GM19467 (cell line): ENCODE data around the gene CHRND.

Source experiments
- ATAC-seq: cut with Tn5 transposase; IDR thresholded peaks from one replicate; pipeline ENCODE4 v1.9.1; 2021; ENCODE audit warnings: mild to moderate bottlenecking, moderate library complexity; ENCODE audit not compliant: unreplicated experiment

CHRND gene

DNA sequence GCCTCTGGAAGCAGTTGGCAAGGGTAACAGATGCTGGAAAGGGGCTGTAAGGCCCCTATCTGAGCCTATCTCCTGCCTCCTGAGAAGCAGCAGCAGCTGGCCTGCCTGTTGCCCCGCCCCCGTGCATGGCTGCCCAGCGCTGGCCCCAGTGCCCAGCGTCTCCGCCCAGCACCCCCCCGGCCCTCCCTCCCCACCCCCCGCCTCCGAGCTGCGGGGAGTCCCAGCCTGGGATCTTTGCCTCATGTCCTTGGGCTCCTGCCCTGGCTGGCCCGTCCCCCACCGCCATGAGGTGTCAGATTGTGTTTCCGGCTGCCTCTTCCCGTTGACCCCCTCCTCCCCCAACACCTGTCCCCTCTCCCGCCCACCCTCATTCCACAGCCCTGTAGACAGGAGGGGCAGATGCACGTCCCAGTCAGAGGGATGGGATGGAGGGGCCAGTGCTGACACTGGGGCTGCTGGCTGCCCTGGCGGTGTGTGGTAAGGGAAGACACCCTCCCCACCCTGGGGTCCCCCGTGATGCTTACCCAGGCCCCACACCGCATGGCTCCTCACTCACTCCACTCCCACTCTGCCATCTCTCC is at the start of gene CHRND:
Gene CHRND, plus strand, starts transcription at position 370 of the 581 bp plus-strand sequence. Its CDS starts 56 bp downstream, at position 426.
- ATAC-seq = no peak

DNA sequence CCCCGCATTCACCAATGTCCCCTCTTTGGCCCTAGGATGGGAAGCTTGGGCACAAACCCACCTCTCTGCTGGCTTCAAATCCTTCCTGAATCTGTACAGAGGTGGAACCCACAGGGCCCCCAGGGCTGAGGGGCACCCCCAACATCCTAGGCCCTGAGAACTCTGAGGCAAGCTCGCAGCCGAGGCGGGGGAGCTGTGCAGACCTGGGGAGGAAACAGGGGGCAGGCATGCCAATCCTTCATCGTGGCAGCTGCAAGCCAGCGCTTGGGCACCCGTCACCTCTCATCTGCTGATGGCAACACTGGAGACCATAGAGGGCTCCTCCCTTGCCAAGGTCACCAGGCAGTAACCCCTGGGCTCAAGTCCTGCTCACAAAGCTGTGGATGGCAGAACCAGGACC is 49.2 kb upstream of the CHRND start:
- no peak for ATAC-seq

DNA sequence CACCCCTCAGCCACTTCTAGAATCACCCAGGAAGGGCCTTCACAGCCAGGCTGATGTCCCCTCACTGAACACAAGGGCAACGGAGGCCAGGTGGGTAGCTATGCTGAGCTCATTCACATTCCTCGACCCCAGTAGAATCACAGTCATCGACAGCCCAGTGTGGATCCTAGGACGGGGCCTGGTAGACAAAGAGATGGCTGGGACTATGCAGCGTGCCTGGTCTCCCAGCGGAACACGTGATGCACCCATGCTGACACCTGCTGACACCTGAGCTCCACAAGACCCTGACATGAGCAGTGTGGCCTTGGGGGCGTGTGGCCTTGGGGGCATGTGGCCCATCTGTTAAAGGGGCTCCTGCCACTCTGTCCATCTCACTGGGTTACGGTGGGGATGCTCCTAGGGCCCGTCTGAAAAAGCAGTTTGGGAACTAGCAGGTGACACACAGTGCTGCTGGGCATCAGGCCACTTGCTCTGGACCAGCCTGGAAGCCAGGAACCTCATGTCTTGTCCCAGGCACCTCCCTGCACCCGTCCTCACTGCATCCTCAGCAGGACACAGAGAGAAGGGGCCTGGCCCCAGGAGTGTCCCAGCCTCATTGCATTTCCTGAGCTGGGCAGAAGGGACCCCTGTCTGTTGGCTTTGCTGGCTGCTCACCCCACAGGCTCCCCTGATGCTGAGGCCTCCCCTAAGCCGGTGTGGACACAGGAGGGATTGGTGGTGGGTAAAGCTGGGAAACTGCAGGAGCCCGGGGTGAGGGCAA is 48.0 kb upstream of the CHRND start:
- ATAC-seq = no peak

DNA sequence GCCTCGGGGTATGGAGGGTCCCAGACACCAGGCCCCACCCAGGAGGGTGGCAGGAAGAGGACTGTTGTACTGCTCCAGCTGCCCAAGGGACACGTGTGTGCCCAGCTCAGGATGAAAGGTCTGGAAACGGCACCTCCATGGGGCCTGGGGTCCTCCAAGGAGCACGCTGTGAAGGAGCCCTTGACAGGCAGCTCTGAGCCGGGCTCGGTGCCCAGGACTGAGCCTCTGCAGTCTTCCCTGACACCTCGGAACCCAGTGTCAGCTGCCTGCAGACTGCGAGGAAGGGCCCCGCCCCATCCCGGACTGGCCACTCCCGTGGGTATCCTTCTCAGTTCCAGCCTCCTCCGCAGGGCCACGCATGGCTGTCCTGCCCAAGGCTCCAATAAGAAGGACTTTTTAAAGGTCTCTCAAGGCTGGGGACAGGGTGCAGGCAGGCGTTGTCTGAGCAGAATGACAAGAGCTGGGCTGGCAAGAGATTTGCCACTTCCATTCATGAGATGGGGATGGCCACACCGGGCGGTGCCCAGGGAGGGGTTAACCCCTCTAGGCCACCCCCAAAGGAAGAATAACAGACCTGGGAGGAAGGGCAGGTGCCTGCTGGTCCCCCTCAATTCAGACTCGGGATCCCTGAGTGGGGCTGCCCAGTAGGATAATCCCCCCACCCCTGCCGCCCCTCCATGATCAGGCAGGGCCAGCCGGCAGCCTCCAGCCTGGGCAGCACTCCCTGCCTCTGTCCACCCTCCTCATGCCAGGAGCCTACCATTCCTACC is 47.2 kb upstream of the CHRND start:
- ATAC-seq = no peak

DNA sequence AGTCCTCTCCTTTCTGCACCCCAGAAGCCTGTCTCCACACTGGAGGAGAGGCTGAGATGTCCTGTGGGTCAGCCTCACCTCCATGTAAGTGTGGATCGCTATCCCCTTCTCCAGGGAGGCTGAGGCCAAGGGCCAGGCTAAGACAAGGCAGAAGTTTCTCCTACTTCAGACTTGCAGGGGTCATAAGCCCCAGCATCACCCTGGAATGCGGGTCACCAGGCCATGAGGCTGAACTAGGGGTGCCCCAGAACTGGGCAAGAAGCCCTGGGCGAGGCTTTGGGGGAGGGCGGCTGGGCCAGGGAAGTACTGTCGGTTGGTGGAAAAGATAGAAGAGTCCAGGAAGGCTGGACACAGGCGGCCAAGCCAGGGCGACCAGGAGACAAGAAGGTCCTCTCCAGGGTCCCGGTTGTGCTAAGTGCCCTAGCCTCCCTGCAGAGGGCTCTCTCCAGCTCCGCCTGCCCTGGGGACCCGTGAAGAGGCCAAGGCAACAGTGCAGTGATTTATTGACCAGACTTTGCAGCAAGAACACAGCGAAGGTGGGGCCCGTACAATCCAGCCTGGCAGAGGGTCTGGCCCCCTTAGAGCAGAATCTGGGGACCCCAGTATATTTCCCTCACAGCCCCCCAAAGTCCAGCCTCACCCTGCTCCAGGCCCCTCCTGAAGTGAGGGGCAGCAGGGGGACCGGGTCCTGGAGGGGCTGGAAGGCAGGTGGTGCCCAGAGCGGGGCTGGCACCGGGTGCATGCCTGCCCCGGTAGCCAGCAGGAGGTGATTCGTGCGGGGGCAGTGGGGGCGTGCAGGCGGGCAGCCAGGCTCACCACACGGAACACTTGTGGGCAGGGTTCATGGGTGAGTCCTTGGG is 46.4 kb upstream of the CHRND start:
- ATAC-seq = no peak

DNA sequence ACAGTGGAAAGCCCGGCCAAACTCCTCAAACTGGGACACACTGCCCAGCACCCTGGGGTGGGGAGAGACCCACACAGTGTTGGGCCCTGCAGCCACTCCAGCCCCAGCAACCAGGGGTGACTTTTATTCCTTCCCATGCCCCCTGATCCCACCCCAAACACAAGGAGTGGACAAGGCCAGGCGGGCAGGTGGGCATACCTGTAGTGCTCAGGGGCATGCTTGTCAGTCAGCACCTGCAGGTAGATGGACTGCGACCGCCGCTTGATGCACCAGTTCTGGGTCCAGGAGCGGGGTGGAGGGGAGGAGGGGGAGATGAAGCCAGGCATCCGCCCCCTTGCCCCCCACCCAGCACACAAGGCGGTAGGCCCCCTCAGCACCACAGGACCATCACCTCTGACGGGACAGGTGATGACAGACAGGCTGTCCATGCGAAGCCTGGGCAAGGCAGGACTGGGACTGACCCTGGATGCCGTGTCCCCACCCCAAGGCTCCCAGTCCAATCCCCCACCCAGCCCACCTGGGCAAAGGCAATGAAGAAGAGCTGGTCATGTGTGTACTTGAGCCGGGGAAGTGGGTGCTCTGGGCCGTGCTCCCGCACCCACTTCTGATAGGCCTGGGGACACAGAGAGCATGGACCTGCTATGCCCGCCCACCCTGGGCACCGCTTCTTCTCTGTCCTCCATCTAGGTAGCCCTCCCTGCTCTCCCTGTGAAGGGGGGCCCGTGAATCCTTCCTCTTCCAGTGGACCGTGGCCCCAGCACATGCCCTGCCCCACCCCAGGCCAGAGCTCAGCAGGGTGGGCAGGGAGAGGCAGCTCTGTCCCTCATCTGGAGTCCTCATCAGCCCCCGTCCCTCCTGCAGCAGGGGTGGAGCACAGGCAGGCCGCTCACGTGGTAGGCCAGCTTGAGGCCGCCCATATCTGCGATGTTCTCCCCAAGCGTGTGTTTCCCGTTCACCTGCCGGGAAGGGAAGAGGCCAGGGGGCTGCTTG is 45.5 kb upstream of the CHRND start:
- no peak for ATAC-seq

DNA sequence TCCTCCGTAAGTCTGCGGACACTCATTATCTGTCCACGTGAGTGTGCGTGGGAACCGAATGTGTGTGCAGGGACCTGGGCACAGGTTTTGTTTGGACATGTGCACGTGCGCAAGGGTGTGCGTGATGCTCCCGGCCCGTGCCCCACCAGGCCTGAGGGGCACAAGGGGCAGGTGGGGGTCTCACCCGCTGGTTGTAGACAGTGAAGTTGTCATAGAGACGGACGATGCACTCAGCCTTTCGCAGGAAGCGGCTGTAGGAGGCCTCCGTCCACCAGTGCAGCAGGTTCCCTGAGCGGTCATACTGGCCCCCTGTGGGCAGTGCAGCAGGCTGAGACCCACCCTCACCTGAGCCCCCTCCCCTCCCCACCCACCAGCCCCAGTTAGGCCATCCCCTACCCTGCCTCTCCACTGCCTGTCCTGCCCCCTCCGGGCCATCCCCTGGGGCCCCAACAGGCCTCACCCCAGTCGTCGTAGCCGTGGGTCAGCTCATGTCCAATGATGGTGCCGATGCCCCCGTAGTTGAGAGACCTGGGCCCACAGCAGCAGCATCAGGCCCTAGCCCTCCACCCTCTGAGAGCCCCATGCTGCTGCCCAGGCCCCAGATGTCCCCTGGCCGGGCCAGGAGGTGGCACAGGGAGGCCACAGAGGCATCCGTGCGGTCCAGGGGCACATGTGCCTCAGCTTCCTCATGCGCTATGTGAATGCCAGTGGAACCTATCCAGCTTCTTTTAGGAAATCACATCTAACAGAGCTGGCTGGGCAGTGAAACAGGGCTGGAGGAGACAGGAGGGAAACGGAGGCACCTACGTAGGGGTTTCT is 44.4 kb upstream of the CHRND start:
- no peak for ATAC-seq

DNA sequence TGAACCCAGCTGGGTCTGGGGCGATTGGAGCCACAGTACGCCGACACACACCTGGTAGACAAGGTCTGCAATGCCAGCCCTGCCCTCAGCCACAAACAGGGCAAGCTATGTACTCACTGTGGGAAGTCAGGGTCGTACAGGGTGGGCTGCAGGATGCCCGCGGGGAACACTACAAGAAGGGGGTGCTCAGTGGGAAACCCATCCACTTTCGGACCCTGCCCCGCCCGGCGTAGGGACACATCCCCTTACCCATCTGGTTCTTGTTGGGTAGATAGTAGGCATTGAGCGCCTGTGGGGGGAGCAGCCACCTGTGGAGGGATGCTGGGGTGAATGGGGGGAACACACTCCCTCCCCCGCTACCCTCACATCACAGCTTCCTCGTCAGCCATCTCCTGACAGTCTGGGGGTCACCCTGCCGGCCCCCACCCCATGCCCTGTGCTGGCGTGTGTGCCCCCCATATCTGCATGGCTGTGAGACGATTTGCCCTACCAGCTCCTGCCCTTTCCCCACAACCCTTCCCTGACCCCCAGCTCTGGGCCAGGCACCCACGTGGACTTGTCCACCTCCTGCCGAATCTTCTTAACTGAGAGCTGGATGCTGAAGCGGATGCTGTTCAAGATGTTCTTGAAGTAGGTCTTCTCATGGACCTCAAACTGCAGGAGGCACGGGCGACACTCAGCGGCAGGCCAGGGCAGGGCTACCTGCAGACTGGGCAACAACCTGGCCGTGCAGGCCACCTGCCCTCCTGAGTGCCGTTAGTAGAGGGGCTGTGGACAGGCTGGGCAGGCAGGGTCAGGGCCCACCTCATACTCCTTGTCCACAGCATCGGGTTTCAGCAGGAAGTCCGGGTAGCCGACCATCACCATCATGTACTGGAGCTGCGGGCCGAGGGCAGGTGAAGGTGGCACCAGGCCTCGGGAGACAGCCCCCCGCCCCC is 43.4 kb upstream of the CHRND start:
- ATAC-seq = no peak

DNA sequence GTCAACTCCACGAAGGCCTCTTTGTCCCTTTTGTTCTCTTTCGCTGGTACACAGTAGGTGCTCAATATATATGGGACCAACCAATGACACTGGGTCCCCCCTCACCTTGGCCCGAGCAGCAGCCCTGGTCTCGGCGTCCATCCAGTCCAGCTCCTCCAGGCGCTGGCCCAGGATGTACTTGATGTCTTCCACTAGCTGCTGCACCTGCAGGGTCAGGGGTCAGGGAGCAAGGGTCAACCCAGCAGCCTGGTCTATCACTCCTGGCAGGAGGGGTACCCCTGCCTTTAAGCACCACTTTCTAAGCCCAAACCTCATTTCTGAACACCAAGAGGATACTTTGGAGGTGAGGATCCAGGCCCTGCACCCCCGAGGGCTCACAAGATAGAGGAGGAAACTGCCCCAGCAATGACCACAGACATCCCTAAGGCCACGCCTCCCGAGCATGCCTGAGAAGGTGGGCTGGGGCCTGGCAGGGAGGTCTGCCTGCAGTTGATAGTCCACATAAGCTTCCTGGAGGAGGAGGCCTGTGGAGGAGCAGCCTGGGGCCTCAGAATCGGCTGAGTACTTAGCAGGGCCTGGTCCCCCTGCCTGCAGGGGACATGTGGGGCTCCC is 42.5 kb upstream of the CHRND start:
- ATAC-seq = no peak

DNA sequence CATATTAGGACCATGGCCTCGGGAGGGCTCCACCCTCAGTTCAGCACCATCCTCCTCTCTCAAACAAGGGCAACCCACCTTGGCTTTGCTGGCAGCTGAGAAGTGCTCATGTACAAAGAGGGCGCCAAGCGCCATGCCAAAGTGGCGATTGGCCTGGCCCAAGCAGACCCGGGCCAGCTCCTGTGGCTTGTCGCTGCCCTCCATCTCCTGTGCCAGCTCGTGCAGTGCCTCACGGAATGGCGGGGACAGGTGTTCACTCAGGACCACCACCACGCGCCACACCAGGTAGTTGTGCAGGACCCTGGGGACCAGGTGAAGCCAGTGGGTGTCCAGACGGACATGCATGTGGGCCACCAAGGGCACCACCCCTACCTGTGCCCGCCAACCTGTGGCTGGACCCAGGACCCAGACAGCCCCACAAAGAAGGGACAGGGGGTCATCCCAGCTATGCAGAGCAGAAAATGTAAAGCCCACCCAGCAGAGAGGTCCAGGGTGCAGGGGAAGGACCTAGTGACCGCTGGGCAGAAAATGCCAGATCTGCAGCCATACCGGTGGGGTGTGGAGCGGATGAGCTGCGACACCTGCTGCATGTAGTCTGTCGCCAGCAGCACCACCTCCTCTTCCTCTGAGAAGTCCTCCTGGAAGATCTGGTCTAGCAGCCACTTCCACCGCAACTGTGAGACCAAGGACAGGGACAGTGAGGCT is 41.9 kb upstream of the CHRND start:
- no peak for ATAC-seq

DNA sequence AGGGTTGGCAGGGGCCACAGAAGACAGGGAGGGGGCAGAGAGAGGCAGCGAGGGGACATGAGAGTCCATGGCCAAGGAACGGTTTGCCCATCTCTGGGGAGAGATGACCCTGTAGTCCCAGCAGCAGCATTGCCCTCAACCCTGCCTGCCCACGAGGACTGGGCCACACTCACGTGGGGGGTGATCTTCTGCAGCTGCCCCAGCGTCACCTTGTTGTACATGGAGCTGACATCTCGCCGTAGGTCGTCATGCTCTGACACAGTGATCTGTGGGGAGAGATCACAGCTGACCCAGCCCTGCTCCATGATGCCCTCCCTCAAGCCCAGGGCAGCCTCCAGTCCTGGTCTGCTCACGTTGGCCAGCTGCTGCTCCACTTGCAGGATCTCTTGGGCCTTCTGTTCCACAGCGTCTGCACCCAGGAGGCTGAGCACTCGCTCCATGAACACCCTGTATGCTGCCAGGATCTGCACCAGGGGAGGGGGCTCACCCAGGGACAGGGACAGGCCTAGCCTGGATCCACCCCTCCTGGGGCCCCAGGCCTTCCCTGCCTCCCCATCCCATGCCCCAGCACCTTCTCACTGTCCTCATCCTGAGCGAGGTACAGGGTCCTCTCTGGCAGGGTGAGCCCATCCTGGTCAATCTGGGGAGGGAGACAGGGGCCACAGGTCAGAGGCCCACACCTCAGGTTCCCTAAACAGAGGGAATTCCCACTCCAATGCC is 41.2 kb upstream of the CHRND start:
- ATAC-seq = no peak

DNA sequence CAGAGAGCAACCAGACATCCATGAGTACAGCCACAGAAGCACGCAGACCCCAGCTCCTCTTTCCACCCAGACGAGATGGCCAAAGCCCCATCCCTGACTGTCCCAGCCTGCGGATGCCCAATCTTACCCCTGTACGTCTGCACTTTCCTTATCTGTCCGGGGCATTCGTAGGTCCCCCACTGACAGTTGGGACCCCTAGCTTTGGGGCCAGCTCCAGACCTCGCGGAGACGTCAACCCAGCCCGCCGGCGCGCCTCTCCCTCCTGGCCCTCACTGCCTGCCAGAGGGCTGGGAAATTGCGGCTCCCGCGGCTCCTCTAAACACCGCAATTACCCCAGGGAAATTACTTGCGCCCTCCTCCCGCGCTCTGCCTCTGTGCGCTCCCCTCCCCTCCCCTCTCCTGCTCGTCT is 40.6 kb upstream of the CHRND start:
- no peak for ATAC-seq

DNA sequence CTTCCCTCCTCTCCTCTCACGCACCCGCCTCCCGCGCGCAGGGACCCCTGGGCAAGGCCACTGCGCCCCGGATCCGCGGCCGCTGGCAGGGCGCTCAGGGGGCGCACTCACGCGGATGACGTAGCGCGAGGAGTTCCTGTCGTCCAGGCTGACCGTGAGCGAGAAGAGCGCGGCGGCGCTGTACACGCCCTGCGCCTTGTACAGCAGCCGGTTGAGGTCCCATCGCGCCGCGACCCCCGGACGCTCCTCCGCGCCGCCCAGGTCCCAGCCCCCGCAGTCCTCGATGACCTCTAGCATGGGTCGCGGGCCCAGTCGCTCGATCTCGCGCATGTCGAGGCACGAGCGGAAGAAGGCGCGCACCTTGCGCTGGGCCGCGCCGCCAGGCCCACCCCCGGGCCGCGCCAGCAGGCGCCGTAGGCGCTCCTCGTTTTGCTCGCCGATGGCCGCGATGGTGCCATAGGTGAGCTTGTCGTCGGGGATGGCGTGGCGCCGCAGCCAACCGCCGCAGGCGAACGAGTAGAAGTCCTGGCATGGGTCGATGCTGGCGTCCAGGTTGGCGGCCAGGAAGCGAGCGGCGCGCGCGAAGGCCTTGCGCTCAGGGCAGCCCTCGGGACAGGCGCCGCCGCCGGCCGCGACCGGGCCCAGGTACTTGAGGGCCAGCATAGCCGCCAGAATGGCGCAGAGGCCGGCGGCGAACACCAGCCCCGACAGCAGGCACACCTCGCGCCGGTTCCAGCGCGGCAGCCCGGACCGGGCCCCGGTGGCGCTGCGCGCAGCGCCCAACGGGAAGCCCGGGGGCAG is 40.0 kb upstream of the CHRND start:
- no peak for ATAC-seq

DNA sequence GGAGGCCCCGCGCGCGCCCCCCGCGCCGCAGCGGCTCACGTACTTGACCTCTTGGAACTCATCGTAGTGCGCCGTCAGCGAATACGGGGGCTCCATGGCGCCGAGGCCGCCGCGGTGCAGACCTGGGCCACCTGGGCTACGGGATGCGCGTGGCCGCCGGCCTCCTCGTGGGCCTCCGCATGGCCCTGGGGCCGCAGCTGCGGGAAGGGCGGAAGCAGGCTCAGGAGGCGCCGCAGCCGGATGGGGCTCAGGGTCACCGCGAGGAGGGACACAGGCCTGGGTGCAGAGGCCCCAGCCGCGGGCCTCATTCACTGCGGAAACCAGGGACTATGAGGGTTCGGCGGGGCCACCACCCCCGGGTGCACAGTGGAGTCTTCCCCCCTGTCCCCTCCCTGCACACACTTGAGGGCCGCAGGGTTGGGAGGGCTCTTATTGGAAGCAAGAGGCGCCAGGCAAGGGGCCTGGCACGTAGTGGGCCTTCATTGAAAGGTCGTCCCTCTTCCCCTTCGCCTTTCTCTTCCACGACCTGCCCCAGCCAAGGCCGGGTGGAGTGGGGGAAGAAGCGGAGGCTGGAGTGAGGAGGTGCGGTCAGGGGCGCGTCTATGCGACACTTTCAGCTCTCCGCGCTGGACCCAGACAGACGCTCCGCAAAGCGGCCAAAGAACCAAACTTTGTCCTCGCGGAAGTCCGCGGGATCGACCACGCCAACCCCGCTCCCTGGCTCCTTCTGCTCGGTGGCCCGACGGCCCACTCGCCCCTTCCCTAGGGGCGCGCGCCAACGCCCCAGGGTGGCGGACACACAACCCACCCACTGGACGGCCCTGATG is 39.2 kb upstream of the CHRND start:
- ATAC-seq = no peak
